Prostate gland (tissue), 2 donors: ENCODE measurements around the gene BIRC2. TPM values are rescaled to one million over a fixed set of nuclear protein-coding genes. Genes with fewer than 3 reads are reported as not detected.
"Not testable (repeated sequence)": the region's sequence is repeated elsewhere in the genome, so short reads cannot be mapped to it uniquely, and the experiment has no call there.

Experiments used
- DNase-seq: peaks from one replicate; pipeline ENCODE4 v3.0.0-alpha.2; 2019; ENCODE audit warnings: low spot score
- H3K27ac ChIP-seq, 2 donors: fragments of 200-600 bp; sonication (generic); 2 replicates each; pipeline ENCODE4 v1.5.1; 2017 to 2019
- H3K27me3 ChIP-seq: fragments of 200-600 bp; sonication (generic); replicated peaks from 2 replicates; pipeline ENCODE4 v1.5.1; 2019; ENCODE audit not compliant: insufficient read depth
- H3K36me3 ChIP-seq, 2 donors: fragments of 200-600 bp; sonication (generic); 1 replicate in 1 of 2; 2 replicates in 1 of 2; pipeline versions ENCODE4 v1.5.1 to v1.8.1; 2017 to 2019
- H3K4me1 ChIP-seq: fragments of 200-600 bp; sonication (generic); replicated peaks from 2 replicates; pipeline ENCODE4 v1.5.1; 2019
- H3K4me3 ChIP-seq, 2 donors: fragments of 200-600 bp; sonication (generic); 2 replicates each; pipeline ENCODE4 v1.5.1; 2017 to 2019
- H3K9me3 ChIP-seq: fragments of 200-600 bp; sonication (generic); 2 replicates; pipeline ENCODE4 v1.5.1; 2017
- CTCF ChIP-seq, 4 experiments: fragments of 200-600 bp in 2 of 4; fragments of 450-650 bp in 2 of 4; sonication (generic) in 2 of 4; IDR thresholded peaks; 1 replicate in 3 of 4; 2 replicates in 1 of 4; pipeline ENCODE4 v1.5.1; 2016 to 2019; ENCODE audit warnings: antibody characterized with exemption in 4 of 4, mild to moderate bottlenecking in 2 of 4, moderate library complexity in 2 of 4
- POLR2A ChIP-seq: fragments of 450-650 bp; IDR thresholded peaks from one replicate; pipeline ENCODE4 v1.6.1; 2016; ENCODE audit warnings: antibody characterized with exemption, mild to moderate bottlenecking
- POLR2AphosphoS5 ChIP-seq: sonication (generic); formaldehyde crosslinking; IDR thresholded peaks from one replicate; pipeline ENCODE4 v1.6.1; 2017; ENCODE audit warnings: antibody characterized with exemption
- whole genome bisulfite sequencing: methylation state at CpG from one replicate; pipeline ENCODE4 v1.1.5; 2018; 5-methylcytosine and 5-hydroxymethylcytosine counted together
- intact Hi-C: fragments of 100-400 bp; cut with DNase I; formaldehyde crosslinking; loops from one replicate; pipeline ENCODE4 v1.14.2; 2022
- total RNA-seq, 2 donors: library from RNA; depleted of rRNA; stranded (reverse); fragments of >200 nt; gene quantifications; one replicate each; pipeline ENCODE4 v1.1.0, GENCODE V29; 2016

Gene BIRC2
- total RNA-seq, 2 donors from 2014 or later, result 48.7 to 54.5 TPM

DNA sequence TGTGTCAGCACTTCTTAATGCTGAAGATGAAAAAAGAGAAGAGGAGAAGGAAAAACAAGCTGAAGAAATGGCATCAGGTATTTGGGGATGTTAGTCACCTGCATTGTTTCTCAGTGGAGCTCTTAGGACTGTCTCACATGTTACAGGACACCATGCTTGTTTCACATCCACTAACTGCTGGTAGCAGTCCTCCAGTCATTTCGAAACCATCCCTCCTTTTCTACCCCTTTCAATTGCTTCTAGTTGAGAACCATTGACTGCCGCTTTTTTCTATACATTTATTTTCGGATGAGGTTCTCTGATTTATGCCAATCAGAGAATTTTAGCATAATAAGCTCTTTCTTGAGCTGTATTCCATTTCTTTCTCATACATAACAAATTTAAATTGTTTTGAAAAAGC lies 21.5 kb downstream of the BIRC2 start:
- H3K9me3 ChIP-seq, result no peaks in the 10 kb centered on the region
- H3K36me3 ChIP-seq, result no peaks in the 10 kb centered on the region
- H3K4me3 ChIP-seq, result no peak overlapping the region
- peaks cover 8% of the 10 kb centered on the region for H3K4me1 ChIP-seq
- no peaks in the 10 kb centered on the region for H3K27me3 ChIP-seq
- TF ChIP-seq CTCF (IDR thresholded peaks at IDR 0.05) (no peak), POLR2AphosphoS5 (no peak), POLR2A (no peak)
- no peak for DNase-seq
- 95% methylated on average over 3 of the region's 3 CpGs for WGBS
- no peak overlapping the region for H3K27ac ChIP-seq
- intact Hi-C loops, result no loop called here

DNA sequence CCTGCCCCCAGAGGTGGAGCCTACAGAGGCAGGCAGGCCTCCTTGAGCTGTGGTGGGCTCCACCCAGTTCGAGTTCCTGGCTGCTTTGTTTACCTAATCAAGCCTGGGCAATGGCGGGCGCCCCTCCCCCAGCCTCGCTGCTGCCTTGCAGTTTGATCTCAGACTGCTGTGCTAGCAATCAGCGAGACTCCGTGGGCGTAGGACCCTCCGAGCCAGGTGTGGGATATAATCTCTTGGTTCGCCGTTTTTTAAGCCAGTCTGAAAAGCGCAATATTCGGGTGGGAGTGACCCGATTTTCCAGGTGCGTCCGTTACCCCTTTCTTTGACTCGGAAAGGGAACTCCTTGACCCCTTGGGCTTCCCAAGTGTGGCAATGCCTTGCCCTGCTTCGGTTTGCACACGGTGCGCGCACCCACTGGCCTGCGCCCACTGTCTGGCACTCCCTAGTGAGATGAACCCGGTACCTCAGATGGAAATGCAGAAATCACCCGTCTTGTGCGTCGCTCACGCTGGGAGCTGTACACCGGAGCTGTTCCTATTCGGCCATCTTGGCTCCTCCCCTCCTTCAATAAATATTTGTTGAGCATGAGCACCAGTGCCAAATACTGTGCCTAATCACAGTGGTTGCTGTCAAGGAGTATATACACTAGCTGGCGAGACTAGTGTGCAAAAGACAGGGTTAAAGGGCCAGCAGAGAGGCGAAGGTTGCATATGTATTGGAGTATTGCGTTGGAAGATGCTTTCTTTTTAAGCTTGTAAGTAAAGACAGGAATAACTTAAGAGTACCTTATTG lies 27.8 kb downstream of the BIRC2 start:
- intact Hi-C loops, H3K27me3 ChIP-seq, H3K27ac ChIP-seq, H3K4me1 ChIP-seq, H3K36me3 ChIP-seq, H3K4me3 ChIP-seq, DNase-seq, H3K9me3 ChIP-seq: not testable (repeated sequence)
- WGBS, result 87% methylated on average over 27 of the region's 31 CpGs

GRCh38 chr11:102375720-102376399 lies 28.8 kb downstream of the BIRC2 start:
- no peak overlapping the region for H3K27ac ChIP-seq
- 72% methylated on average over 5 of the region's 5 CpGs for WGBS
- no peaks in the 10 kb centered on the region for H3K27me3 ChIP-seq
- intact Hi-C loops, result no loop called here
- TF ChIP-seq CTCF (IDR thresholded peaks at IDR 0.05), result no peak
- TF ChIP-seq POLR2A, result no peak
- H3K9me3 ChIP-seq, result no peaks in the 10 kb centered on the region
- no peak overlapping the region for H3K4me3 ChIP-seq
- DNase-seq, result no peak
- no peaks in the 10 kb centered on the region for H3K4me1 ChIP-seq
- no peaks in the 10 kb centered on the region for H3K36me3 ChIP-seq

DNA sequence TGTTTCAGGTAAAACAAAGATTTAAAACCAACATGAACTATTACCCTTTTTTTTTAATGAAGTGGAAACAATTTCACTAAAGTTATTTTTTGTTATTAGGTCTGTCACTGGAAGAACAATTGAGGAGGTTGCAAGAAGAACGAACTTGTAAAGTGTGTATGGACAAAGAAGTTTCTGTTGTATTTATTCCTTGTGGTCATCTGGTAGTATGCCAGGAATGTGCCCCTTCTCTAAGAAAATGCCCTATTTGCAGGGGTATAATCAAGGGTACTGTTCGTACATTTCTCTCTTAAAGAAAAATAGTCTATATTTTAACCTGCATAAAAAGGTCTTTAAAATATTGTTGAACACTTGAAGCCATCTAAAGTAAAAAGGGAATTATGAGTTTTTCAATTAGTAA lies 30.9 kb downstream of the BIRC2 start:
- Histone ChIP-seq H3K9me3 (no peaks in the 10 kb centered on the region), H3K4me1 (no peaks in the 10 kb centered on the region), H3K36me3 (no peaks in the 10 kb centered on the region), H3K27ac (no peak overlapping the region), H3K27me3 (no peaks in the 10 kb centered on the region), H3K4me3 (no peak overlapping the region)
- WGBS, result 65% methylated on average over 2 of the region's 2 CpGs
- no peak for TF ChIP-seq POLR2AphosphoS5
- no peak for TF ChIP-seq CTCF (IDR thresholded peaks at IDR 0.05)
- TF ChIP-seq POLR2A, result no peak
- intact Hi-C loops, result no loop called here
- no peak for DNase-seq

GRCh38 chr11:102378818-102379217 lies 31.8 kb downstream of the BIRC2 start:
- H3K9me3 ChIP-seq, result no peaks in the 10 kb centered on the region
- no peak for DNase-seq
- no peak overlapping the region for H3K4me3 ChIP-seq
- no peaks in the 10 kb centered on the region for H3K27me3 ChIP-seq
- no peak overlapping the region for H3K27ac ChIP-seq
- TF ChIP-seq CTCF (IDR thresholded peaks at IDR 0.05), result no peak
- TF ChIP-seq POLR2AphosphoS5, result no peak
- no peak for TF ChIP-seq POLR2A
- H3K36me3 ChIP-seq, result no peaks in the 10 kb centered on the region
- intact Hi-C loops, result no loop called here
- no peaks in the 10 kb centered on the region for H3K4me1 ChIP-seq
